Testis (tissue), 2 donors: Measurements from ENCODE around the gene TBL1X.

Experiments used
- CTCF ChIP-seq, 3 experiments: fragments of 450-650 bp in 2 of 3; fragments of 200-600 bp in 1 of 3; sonication (generic) in 1 of 3; IDR thresholded peaks; one replicate each; pipeline ENCODE4 v1.5.1; 2016 to 2019; ENCODE audit warnings: antibody characterized with exemption in 3 of 3, mild to moderate bottlenecking in 2 of 3, moderate library complexity in 1 of 3
- POLR2A ChIP-seq: fragments of 450-650 bp; IDR thresholded peaks from one replicate; pipeline ENCODE4 v1.6.1; 2017; ENCODE audit warnings: antibody characterized with exemption, mild to moderate bottlenecking, moderate library complexity

GRCh38 chrX:9467751-9468150 is 2.9 kb downstream of the TBL1X start:
- TF ChIP-seq POLR2A: no peak
- TF ChIP-seq CTCF (IDR thresholded peaks at IDR 0.05): no peak
